Measurements from ENCODE around the gene MPRIP.
"Not testable (repeated sequence)": the region's sequence is repeated elsewhere in the genome, so short reads cannot be mapped to it uniquely, and the experiment has no call there.

Gene MPRIP

GRCh38 chr17:17180141-17180603 is 137.9 kb downstream of the MPRIP start:
- Histone ChIP-seq H3K27ac (ENCODE audit: low read depth, low read length) (no peak overlapping the region), H3K36me3 (ENCODE audit: insufficient read depth, low read length) (peaks cover 82% of the 10 kb centered on the region), H3K4me3 (ENCODE audit: low read length) (no peak overlapping the region), H3K4me1 (ENCODE audit: insufficient read depth, low read length) (no peaks in the 10 kb centered on the region), H3K27me3 (ENCODE audit: insufficient read depth, low read length) (no peaks in the 10 kb centered on the region), H3K9ac (ENCODE audit: low read depth, low read length) (no peak overlapping the region), H3K9me3 (ENCODE audit: insufficient read depth, low read depth, low read length) (no peaks in the 10 kb centered on the region)
- 96% methylated on average over 9 of the region's 9 CpGs for whole genome bisulfite sequencing

GRCh38 chr17:17180741-17181525 is 138.7 kb downstream of the MPRIP start:
- H3K4me1 ChIP-seq (ENCODE audit: insufficient read depth, low read length), result no peaks in the 10 kb centered on the region
- H3K27ac ChIP-seq (ENCODE audit: low read depth, low read length), result no peak overlapping the region
- H3K9ac ChIP-seq (ENCODE audit: low read depth, low read length), result no peak overlapping the region
- no peaks in the 10 kb centered on the region for H3K27me3 ChIP-seq (ENCODE audit: insufficient read depth, low read length)
- 92% methylated on average over 9 of the region's 13 CpGs for WGBS
- peaks cover 74% of the 10 kb centered on the region for H3K36me3 ChIP-seq (ENCODE audit: insufficient read depth, low read length)
- H3K4me3 ChIP-seq (ENCODE audit: low read length), result no peak overlapping the region
- no peaks in the 10 kb centered on the region for H3K9me3 ChIP-seq (ENCODE audit: insufficient read depth, low read depth, low read length)

GRCh38 chr17:17181666-17182597 is 139.7 kb downstream of the MPRIP start:
- H3K27ac ChIP-seq (ENCODE audit: low read depth, low read length), result no peak overlapping the region
- H3K9me3 ChIP-seq (ENCODE audit: insufficient read depth, low read depth, low read length), result no peaks in the 10 kb centered on the region
- no peaks in the 10 kb centered on the region for H3K27me3 ChIP-seq (ENCODE audit: insufficient read depth, low read length)
- H3K36me3 ChIP-seq (ENCODE audit: insufficient read depth, low read length), result peaks cover 64% of the 10 kb centered on the region
- H3K4me3 ChIP-seq (ENCODE audit: low read length), result no peak overlapping the region
- WGBS, result 90% methylated on average over 15 of the region's 15 CpGs
- H3K9ac ChIP-seq (ENCODE audit: low read depth, low read length), result no peak overlapping the region
- H3K4me1 ChIP-seq (ENCODE audit: insufficient read depth, low read length), result no peaks in the 10 kb centered on the region

GRCh38 chr17:17182598-17183136 is 140.4 kb downstream of the MPRIP start:
- Histone ChIP-seq H3K9ac (ENCODE audit: low read depth, low read length) (no peak overlapping the region), H3K9me3 (ENCODE audit: insufficient read depth, low read depth, low read length) (no peaks in the 10 kb centered on the region), H3K27ac (ENCODE audit: low read depth, low read length) (no peak overlapping the region), H3K36me3 (ENCODE audit: insufficient read depth, low read length) (peaks cover 57% of the 10 kb centered on the region), H3K4me1 (ENCODE audit: insufficient read depth, low read length) (no peaks in the 10 kb centered on the region), H3K4me3 (ENCODE audit: low read length) (no peak overlapping the region), H3K27me3 (ENCODE audit: insufficient read depth, low read length) (no peaks in the 10 kb centered on the region)
- 95% methylated on average over 6 of the region's 6 CpGs for WGBS

- H3K4me1 ChIP-seq (ENCODE audit: insufficient read depth, low read length), result no peaks in the 10 kb centered on the region
- no peaks in the 10 kb centered on the region for H3K27me3 ChIP-seq (ENCODE audit: insufficient read depth, low read length)
- no peaks in the 10 kb centered on the region for H3K9me3 ChIP-seq (ENCODE audit: insufficient read depth, low read depth, low read length)
- H3K4me3 ChIP-seq (ENCODE audit: low read length), result no peak overlapping the region
- 95% methylated on average over 4 of the region's 4 CpGs for WGBS
- H3K9ac ChIP-seq (ENCODE audit: low read depth, low read length), result no peak overlapping the region
- H3K27ac ChIP-seq (ENCODE audit: low read depth, low read length), result no peak overlapping the region
- H3K36me3 ChIP-seq (ENCODE audit: insufficient read depth, low read length), result peaks cover 46% of the 10 kb centered on the region
These were observed 141.5 kb downstream of the MPRIP start for GRCh38 chr17:17183744-17184143.

GRCh38 chr17:17184985-17185757 is 142.9 kb downstream of the MPRIP start:
- H3K27me3 ChIP-seq (ENCODE audit: insufficient read depth, low read length); H3K9me3 ChIP-seq (ENCODE audit: insufficient read depth, low read depth, low read length); H3K4me1 ChIP-seq (ENCODE audit: insufficient read depth, low read length); H3K4me3 ChIP-seq (ENCODE audit: low read length); H3K27ac ChIP-seq (ENCODE audit: low read depth, low read length); H3K9ac ChIP-seq (ENCODE audit: low read depth, low read length): not testable (repeated sequence)
- H3K36me3 ChIP-seq (ENCODE audit: insufficient read depth, low read length), result peaks cover 35% of the 10 kb centered on the region
- WGBS, result 83% methylated on average over 13 of the region's 13 CpGs

- WGBS, result 88% methylated on average over 3 of the region's 3 CpGs
These were observed 143.8 kb downstream of the MPRIP start for GRCh38 chr17:17186051-17186450.

GRCh38 chr17:17186551-17187505 is 144.6 kb downstream of the MPRIP start:
- WGBS, result 88% methylated on average over 14 of the region's 14 CpGs
- Histone ChIP-seq H3K36me3 (ENCODE audit: insufficient read depth, low read length) (peaks cover 19% of the 10 kb centered on the region; the same call in 1 of the 2 replicates), H3K27me3 (ENCODE audit: insufficient read depth, low read length) (no peaks in the 10 kb centered on the region), H3K4me1 (ENCODE audit: insufficient read depth, low read length) (no peaks in the 10 kb centered on the region), H3K4me3 (ENCODE audit: low read length) (no peak overlapping the region), H3K9me3 (ENCODE audit: insufficient read depth, low read depth, low read length) (no peaks in the 10 kb centered on the region), H3K27ac (ENCODE audit: low read depth, low read length) (no peak overlapping the region), H3K9ac (ENCODE audit: low read depth, low read length) (no peak overlapping the region)

More at GRCh38 chr17:17186051-17186450, 143.8 kb downstream of the MPRIP start:
- no peak overlapping the region for H3K9ac ChIP-seq (ENCODE audit: low read depth, low read length)
- no peaks in the 10 kb centered on the region for H3K27me3 ChIP-seq (ENCODE audit: insufficient read depth, low read length)
- H3K9me3 ChIP-seq (ENCODE audit: insufficient read depth, low read depth, low read length), result no peaks in the 10 kb centered on the region
- H3K4me3 ChIP-seq (ENCODE audit: low read length), result no peak overlapping the region
- H3K4me1 ChIP-seq (ENCODE audit: insufficient read depth, low read length), result no peaks in the 10 kb centered on the region
- no peak overlapping the region for H3K27ac ChIP-seq (ENCODE audit: low read depth, low read length)
- peaks cover 26% of the 10 kb centered on the region for H3K36me3 ChIP-seq (ENCODE audit: insufficient read depth, low read length)

- no peaks in the 10 kb centered on the region for H3K4me1 ChIP-seq (ENCODE audit: insufficient read depth, low read length)
- no peaks in the 10 kb centered on the region for H3K9me3 ChIP-seq (ENCODE audit: insufficient read depth, low read depth, low read length)
- no peak overlapping the region for H3K9ac ChIP-seq (ENCODE audit: low read depth, low read length)
- no peaks in the 10 kb centered on the region for H3K27me3 ChIP-seq (ENCODE audit: insufficient read depth, low read length)
- 96% methylated on average over 4 of the region's 4 CpGs for WGBS
- H3K27ac ChIP-seq (ENCODE audit: low read depth, low read length), result no peak overlapping the region
- 0 out of 2 replicates have a peak, but pooled peaks cover 6% of the 10 kb centered on the region for H3K36me3 ChIP-seq (ENCODE audit: insufficient read depth, low read length)
- H3K4me3 ChIP-seq (ENCODE audit: low read length), result no peak overlapping the region
These were observed 146.3 kb downstream of the MPRIP start for GRCh38 chr17:17188586-17188985.

- Histone ChIP-seq H3K27ac (ENCODE audit: low read depth, low read length) (no peak overlapping the region), H3K9ac (ENCODE audit: low read depth, low read length) (no peak overlapping the region), H3K9me3 (ENCODE audit: insufficient read depth, low read depth, low read length) (no peaks in the 10 kb centered on the region), H3K27me3 (ENCODE audit: insufficient read depth, low read length) (no peaks in the 10 kb centered on the region), H3K4me1 (ENCODE audit: insufficient read depth, low read length) (no peaks in the 10 kb centered on the region), H3K4me3 (ENCODE audit: low read length) (no peak overlapping the region), H3K36me3 (ENCODE audit: insufficient read depth, low read length) (no peaks in the 10 kb centered on the region)
- WGBS, result 52% methylated on average over 4 of the region's 4 CpGs
These were observed 147.3 kb downstream of the MPRIP start for GRCh38 chr17:17189559-17189958.

Data from HUES64 (cell line).